Stimulated activated CD8-positive, alpha-beta memory T cell treated with anti-CD3 and anti-CD28 coated beads, Interleukin-7, amount 100 ng/mL, for 1 hour (primary cell): Measurements from ENCODE around the gene DNAAF9.
"Not testable (repeated sequence)": the region's sequence is repeated elsewhere in the genome, so short reads cannot be mapped to it uniquely, and the experiment has no call there.

Experiments used
- DNase-seq, 2 donors: peaks; one replicate each; pipeline ENCODE4 v3.0.0-alpha.2; 2020; ENCODE audit warnings: low read depth in 2 of 2

The DNAAF9 gene

DNA sequence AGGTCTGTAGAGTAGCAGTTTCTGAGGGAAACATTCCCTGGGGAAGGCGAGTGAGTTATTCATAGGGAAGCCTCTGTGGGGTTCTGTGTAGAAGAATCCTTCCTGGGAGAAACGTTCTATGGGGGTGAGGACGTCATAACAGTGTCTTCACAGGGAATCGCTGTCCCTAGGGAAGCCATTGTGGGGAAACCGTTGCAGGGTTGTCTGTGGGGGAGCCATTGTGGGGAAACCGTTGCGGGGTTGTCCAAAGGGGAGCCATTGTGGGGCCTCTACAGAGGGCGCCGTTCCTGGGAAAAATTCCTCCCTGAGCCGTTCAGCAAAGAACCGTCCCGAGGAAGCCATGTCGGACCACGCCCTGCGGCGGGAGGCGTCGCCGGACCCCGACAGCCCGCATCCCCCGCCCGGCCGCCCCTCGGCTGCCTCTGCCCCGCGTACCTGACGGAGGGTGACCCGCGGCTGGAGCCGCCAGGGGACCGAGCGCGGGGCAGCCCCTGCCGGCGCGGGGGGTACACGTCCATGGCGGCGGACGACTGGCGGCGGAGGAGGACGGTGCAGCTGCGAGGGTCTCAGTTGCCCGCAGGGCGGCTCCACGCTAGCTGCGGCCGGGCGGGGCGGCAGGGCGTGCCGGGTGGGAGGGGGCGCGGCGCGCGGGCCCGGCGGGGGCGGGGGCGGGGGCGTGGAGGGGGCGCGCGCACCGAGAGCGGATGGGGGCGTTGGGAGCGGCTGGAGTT, at the start of gene DNAAF9:
Gene DNAAF9 (minus strand): TSS at position 630 of the 731 bp plus-strand sequence. CDS start 112 bp downstream, at position 518.
- DNase-seq: peak in 1 of 2 donors; percentile 24

DNA sequence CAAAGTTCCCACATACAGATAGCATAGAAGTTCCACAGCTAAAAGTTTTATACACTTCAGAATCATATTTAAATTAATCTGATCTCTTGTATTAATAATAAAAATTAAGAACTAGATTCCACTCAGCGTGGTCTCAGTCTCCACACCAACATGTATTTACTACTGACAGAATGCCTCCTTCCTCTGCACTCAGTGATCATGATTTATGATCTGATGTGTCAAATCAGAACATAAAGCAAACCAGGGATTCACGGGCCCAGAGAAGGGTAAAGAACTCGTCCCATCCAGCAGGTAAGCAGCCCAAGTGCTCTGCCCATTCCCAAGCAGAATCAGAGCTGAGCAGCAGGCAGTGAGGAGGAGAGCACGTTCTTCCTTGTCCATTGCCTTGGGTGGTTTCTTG, 49.2 kb upstream of the DNAAF9 start:
- no peak for DNase-seq

DNA sequence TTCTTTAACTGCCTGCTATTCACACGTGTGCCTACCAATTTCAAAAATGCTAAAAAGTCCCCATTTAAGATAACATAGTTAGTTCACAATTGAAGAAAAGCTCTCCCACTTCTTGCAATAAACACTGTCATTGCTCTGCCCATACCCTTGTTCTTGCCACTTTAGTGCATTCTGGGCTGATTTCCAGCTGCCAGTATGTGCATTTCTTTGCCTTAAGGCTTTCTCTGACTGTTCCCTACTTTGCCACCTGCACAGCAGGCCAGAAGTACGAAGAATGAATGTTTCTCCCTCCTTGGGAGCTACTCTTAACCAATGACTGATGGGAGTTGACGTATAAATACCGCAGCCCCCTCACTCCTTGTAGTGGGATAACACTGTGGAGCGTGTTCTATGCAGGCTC, 47.4 kb upstream of the DNAAF9 start:
- no peak for DNase-seq

DNA sequence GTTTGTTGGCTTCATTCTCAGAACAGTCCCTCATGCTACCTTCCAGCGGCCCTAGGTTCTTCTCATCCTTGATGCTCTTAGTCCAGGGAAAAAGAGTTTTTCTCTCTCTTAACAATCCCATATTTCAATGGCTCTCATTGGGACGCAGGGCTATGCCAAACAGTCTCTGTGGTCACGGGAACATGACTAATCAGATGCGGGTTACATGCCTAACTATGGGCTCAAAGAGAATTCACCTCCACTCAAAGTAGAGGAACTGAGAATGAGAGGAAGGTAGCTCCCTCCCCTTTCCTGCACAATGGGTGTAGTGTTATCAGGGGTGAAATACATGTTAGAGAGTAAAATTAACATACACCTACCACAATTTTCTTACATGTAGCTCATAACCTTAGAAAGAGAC, 45.2 kb upstream of the DNAAF9 start:
- no peak for DNase-seq

DNA sequence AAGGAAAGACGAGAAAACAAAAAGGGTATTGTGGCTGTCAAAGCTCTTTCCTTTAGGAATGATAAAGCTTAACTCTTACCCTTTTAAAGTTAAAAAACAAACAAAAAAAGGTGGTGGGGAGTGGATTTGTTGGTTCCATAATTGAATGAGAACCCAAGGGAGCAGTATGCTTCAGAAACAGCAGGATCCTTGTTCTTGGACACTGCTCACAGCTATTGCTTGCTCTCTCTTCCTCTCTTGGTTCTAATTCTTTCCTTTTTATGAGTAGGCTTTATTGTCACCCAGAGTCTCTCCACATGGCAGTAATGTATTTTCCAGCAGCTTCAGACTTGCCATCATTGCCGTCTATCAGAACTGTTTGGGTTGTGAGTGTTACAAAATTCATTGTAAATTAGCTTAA, 44.7 kb upstream of the DNAAF9 start:
- DNase-seq: no peak

DNA sequence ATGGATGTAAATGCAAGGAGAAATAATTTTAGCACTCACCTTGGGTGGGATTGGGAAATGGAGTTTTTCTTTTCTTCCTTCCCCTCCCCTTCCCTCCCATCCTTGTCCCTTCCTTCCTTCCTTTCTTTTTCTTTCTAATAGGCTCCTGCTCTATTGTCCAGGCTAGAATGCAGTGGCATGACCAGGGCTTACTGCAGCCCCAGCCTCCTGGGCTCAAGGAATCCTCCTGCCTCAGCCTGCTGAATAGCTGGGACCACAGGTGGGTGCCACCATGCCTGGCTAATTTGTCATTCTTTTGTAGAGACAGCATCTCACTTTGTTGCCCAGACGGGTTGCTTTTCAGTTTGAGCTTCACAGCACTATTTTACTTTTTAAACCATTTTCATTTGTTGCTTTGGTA, 41.9 kb upstream of the DNAAF9 start:
- no peak for DNase-seq

DNA sequence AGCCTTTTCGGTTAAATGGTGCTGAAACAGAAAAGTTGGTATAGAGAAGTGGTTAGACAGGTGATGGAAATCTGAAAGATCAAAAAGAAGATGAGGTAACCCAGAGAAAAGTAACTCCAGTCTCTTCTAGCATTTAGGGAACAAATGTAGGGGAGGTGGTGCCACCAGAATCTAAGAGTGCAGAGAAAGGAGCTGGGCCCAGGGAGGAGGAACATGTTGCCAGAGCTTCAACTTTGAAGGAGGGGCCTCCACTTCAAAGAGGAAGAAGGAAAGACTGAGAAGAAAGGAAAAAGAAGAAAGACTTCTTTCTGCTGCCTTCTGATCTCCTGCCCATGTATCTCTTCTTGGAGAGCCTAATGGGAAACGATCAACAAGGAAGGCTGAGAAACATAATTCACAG, 39.9 kb upstream of the DNAAF9 start:
- no peak for DNase-seq

DNA sequence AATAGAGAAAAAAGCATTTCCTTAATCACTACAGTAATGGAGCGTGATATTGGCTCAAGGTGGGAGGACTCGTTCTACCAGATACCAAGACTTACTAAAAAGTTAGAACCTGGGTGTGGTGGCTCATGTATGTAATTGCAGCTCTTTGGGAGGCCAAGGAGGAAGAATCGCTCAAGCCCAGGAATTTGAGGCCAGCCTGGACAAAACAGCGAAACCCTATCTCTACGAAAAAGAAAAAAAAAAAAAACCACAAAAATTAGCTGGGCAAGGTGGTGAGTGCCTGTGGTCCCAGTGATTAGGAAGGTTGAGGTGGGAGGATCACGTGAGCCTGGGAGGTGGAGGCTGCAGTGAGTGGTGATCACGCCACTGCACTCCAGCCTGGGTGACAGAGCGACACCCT, 39.3 kb upstream of the DNAAF9 start:
- DNase-seq: no peak

DNA sequence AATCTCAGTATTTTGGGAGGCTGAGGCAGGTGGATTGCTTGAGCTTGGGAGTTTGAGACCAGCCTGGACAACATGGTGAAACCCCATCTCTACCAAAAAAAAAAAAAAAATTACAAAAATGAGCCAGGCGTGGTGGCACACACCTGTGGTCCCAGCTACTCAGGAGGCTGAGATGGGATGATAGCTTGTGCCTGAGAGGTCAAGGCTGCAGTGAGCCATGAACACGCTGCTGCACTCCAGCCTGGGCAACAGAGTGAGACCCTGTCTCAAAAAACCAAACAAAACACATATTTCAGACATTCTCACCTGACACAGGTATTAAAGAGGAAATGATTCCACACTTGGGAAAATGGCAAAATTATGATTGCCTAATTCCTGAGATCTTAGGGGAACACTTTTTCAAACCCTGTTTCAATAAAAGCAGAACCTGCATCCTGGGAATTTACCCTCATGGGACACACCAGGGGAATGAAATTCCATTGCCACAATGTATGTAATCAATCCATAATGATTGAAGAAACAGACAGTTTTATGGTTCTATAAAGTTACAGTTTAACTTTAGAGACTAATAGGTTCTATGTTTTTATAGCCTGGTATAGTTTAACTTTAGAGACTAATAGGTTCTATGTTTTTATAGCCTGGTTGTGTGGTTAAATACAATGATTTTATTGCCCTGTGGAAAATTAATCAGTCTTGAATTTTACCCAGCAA, 29.6 kb upstream of the DNAAF9 start:
- DNase-seq: no peak

DNA sequence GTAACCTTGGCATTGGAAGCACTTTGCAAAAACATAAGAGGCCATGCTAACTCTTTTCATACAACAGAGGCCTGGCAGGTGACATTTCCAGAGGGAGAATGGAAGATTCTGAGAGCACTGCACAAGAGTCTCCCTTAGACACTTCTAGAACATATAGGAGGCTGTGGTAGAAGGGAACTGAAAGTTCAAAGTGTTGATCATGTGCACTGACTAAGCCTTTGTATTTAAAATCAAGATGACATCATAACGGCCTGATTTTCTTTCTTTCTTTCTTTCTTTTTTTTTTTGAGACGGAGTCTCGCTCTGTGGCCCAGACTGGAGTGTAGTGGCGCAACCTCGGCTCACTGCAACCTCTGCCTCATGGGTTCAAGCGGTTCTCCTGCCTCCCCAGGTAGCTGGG, 26.8 kb upstream of the DNAAF9 start:
- no peak for DNase-seq

DNA sequence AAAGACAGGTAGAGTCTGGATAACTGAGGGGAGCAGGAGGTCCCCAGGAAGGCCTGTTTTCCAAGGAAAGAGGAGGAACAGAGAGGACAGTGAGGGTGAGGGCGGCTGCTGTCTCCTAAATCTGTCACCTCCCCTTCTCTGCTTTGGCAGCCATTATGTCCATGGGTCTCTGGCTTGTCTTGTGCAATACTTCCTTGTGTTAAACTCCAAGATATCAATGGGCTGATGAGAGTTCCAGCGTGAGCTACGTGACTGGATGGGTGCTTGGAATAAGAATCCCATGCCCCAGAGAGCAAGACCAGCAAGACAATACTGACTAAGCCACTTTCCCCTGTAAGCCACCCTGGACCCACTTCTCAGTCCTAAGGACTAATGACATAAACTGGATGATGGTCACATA, 26.3 kb upstream of the DNAAF9 start:
- no peak for DNase-seq

DNA sequence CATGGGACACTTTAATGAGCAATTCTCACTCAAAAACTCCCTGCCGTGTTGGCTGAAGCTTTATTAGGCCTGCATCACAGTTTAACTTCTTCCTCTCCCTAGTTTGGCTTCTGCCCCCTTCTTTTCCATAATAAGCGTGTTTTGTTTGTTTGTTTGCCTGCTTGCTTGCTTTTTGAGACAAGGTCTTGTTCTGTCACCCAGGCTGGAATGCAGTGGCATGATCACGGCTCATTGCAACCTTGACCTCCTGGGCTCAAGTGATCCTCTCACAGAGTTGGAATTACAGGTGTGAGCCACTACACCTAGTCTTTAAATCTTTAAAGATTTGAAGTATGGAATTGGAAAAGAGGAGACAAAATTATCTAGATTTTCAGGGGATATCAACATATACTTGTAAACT, 25.4 kb upstream of the DNAAF9 start:
- DNase-seq: no peak

DNA sequence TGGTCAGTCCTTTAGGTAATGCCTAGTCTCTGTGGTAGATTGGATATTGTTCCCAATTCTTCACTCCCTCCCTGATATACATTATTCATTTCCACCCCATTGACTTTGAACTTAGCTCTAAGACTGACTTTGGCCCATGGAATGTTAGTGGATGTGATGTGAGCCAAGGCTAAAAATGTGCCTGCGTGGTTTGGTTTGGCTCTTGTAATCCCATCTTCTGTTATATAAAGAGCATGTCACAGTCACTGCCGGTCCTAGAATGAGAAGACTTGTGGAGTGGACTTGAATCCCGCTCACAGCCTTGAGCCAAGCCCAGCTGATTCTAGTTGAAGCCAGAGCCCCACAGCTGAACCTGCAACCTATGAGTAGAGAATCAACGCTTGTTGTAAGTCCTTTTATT, 23.6 kb upstream of the DNAAF9 start:
- no peak for DNase-seq

DNA sequence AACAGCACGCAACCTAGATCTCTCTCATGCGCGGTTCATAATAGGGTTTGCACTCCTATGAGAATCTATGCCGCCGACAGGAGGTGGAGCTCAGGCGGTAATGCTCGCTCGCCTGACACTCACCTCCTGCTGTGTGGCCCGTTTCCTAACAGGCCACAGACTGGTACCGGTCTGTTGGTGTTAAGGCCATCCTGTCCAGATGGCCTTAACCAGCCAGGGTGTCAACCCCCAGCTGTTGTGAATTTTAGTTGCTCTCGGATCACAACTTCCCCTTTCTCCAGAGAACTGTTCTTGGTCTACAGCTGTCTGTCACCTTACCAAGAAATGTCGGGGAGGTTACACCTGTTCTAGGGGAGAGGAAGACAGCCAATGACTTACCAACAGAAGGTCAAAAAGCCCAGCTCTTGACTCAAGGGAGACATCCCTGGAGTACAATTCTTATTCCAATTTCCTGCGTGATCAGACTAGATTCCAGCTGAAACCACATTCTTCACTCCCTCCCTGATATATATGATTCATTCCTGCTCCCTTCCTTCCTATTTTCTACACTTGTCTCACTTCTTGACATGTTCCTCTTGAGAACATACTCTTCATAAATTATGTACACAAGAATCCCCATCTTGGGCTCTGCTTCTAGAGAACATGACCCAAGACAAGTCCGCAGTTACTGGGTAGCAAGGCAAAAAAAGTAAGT, 23.1 kb upstream of the DNAAF9 start:
- DNase-seq: no peak

DNA sequence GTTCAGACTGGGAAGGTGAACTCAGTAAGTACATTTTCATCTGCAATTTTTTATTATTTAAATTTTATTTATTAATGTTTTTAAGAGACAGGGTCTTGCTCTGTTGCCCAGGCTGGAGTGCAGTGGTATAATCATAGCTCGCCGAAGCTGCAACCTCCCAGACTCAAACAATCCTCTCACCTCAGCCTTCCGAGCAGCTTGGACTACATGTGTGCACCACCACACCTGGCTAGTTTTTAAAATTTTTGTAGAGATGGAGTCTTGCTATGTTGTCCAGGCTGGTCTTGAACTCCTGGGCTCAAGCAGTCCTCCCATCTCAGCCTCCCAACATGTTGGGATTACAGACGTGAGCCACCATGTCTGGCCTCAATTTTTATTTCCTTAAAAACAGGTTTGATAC, 19.3 kb upstream of the DNAAF9 start:
- not testable (repeated sequence) for DNase-seq

DNA sequence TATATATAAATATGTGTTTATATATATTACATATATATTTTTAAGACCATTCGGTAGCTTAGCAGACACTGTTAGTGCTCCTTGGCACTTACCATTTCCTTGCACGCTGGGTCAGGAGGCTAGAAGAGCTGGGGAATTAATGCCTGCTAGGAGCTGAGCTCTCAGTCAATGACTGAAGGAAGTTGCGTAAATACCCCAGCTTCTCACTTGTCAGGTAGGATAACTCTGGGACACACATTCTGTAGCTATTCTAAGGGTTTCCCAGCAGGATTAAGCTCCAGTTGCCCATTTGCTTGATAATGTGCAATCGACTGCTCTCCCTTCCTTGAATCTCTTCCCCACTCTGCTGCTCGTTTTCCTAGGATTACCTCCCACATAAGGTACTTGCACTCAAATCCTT, 15.7 kb upstream of the DNAAF9 start:
- no peak for DNase-seq

DNA sequence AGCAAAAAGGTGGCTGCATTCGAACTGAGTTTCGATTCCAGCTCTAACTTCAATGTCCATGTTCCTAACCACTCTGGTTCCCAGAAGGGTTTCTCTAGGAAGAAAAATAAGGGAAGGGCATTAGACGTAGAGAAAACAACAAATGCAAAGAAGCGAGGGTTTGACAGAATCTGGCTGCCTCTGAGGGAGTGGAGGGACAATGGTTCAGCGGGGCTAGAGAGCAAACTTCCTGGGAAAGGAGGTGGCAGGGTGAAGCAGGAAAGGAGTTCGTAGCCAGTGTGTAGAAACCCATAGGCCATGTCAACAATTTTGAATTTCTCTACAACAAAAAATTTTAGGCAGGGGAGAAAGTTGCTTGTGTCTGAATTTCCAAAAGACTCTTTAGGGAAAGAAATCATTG, 14.5 kb upstream of the DNAAF9 start:
- DNase-seq: no peak

DNA sequence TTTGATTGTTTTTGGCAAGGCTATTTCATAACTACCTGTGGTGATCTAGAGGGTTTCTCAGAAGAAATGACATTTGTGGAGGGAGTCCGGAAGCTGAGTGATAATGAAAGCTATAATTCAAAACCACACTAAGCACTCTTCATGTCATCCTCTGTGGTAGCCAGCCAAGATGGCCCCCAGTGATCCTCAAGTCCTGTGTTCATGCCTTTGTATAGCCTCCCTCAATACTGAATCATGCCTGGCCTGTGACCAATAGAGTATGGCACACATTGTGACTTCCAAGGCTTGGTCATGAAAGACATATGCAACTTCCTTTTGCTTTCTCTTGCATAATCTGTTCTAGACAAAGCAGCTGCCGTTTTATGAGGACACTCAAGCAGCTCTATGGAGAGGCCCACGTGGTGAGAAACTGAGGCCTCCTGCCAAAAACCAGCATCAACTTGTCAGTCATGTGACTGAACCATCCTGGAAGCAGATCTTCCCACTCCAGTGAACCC, 12.8 kb upstream of the DNAAF9 start:
- no peak for DNase-seq

DNA sequence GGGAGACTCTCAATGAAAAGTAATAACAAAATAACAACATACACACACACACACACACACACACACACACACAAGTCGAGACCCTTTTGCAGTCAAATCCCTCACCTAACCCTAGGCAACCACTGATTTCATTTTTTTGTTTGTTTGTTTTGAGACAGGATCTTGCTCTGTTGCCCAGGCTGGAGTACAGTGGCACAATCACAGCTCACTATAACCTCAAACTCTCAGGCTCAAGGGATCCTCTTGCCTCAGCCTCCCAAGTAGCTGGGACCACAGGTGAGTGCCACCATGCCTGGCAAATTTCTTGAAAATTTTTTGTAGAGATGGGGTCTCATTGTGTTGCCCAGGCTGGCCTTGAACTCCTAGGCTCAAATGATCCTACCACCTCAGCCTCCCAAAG, 10.7 kb upstream of the DNAAF9 start:
- not testable (repeated sequence) for DNase-seq

DNA sequence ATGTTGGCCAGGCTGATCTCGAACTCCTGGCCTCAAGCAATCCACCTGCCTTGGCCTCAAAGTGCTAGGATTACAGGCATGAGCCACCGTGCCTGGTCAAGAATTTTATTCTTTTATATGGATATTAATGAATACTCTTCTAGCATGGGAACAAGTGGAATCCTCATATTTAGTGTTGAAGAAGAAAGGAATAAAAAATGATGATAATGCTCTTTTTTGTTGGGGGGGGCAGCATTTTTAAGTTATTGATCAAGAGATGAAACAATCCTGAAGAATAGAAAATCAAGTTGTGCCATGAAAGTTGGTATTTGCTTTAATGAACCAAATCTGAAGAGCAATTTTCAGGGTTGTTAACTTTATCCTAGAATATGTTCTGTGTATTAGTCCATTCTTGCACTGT, 6.7 kb upstream of the DNAAF9 start:
- no peak for DNase-seq

DNA sequence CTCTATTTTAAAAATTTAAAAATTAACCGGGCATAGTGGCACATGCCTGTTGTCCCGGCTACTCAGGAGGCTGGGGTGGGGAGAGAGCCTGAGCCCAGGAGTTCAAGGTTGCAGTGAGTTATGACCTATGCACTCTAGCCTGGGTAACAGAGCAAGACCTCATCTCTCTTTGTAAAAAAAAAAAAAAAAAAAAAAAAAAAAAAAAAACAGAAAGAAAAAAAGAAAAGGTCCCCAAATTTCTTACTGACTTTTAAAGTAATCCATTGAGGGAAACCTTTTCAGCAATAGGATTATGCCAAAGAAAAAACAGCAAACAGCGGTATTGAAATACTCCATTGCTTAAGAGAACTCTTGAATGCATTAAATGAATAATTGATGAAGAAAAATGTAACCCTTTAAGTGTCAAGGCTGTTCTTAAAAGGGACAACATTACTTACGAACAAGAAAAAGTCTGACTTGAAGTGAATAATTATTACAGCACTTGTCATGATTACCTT, 6.0 kb upstream of the DNAAF9 start:
- DNase-seq: no peak

DNA sequence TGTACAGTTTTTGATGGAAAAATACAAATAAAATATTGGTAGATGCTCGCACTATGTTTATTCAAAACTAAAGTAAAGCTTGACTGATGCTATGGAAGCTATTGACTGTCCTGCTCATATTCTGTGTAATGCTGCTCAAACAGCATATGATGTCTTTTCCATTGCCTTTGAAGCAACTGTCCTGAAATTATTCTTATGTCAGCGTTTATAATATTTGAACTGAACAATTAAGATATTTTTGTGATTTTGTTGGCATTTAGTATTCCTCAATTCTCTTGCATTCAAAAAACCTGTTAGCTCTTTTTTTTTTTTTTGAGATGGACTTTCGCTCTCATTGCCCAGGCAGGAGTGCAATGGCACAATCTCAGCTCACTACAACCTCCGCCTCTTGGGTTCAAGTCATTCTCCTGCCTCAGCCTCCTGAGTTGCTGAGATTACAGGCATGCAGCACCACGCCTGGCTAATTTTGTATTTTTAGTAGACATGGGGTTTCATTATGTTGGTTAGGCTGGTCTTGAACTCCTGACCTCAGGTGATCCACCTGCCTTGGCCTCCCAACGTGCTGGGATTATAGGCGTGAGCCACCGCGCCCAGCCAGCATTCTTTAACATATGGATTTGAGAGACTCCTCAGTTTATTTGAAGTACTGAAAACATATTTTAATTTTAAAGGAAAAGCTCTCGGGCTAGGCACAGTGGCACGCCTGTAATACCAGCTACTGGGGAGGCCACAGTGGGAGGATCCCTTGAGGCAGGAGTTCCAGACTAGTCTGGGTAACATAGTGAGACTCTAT, 5.3 kb upstream of the DNAAF9 start:
- DNase-seq: no peak
